WTC11 (cell line): ENCODE measurements around the gene BASP1. TPM values are rescaled to one million over a fixed set of nuclear protein-coding genes. Genes with fewer than 3 reads are reported as not detected.

Source experiments
- ATAC-seq: fragments of 200-7000 bp; cut with Tn5 transposase; 2 replicates; pipeline ENCODE4 v1.10.0; 2021; ENCODE audit warnings: mild to moderate bottlenecking, moderate library complexity
- CTCF ChIA-PET: fragments of 300-600 bp; sonication (Branson Sonifier 250); formaldehyde crosslinking; loops from one replicate; lab custom pipeline; 2021; ENCODE audit warnings: antibody characterized with exemption; lab: Charles Lee
- POLR2A ChIA-PET: fragments of 350-600 bp; sonication (Branson Sonifier 250); formaldehyde crosslinking; loops from one replicate; lab custom pipeline; 2021; ENCODE audit warnings: antibody characterized with exemption; lab: Charles Lee
- DNase-seq: peaks from one replicate; pipeline ENCODE4 v3.0.0; 2021; ENCODE audit warnings: low spot score
- H3K27ac Mint-ChIP-seq: 2 replicates; pipeline ENCODE4 v1.8.0; 2021; ENCODE audit warnings: mixed read lengths
- H3K27me3 Mint-ChIP-seq: 2 replicates; pipeline ENCODE4 v1.8.0; 2021; ENCODE audit warnings: low read depth, mild to moderate bottlenecking, moderate library complexity, mixed read lengths
- H3K36me3 Mint-ChIP-seq: 2 replicates; pipeline ENCODE4 v1.8.0; 2021; ENCODE audit warnings: mixed read lengths
- H3K4me1 Mint-ChIP-seq: 2 replicates; pipeline ENCODE4 v1.8.0; 2022; ENCODE audit warnings: mixed read lengths
- H3K4me3 Mint-ChIP-seq: 2 replicates; pipeline ENCODE4 v1.8.0; 2021; ENCODE audit warnings: mild to moderate bottlenecking, moderate library complexity, mixed read lengths
- H3K9me3 Mint-ChIP-seq: 2 replicates; pipeline ENCODE4 v1.8.0; 2021; ENCODE audit warnings: mixed read lengths
- ARID4B ChIP-seq: sonication (generic); formaldehyde crosslinking; IDR thresholded peaks from 2 replicates; pipeline ENCODE4 v1.8.0; 2023; ENCODE audit warnings: missing genetic modification reagents, mild to moderate bottlenecking, borderline replicate concordance
- CTCF ChIP-seq: fragments of 200-600 bp; IDR thresholded peaks from 2 replicates; pipeline ENCODE4 v1.8.0; 2022; ENCODE audit warnings: antibody characterized with exemption
- EMX1 ChIP-seq: fragments of 250-450 bp; sonication (Bioruptor Pico); IDR thresholded peaks from 2 replicates; pipeline ENCODE4 v1.8.0; 2021; ENCODE audit warnings: mild to moderate bottlenecking
- GTF2I ChIP-seq: fragments of 250-450 bp; sonication (Bioruptor Pico); conservative IDR thresholded peaks from 2 replicates; pipeline ENCODE4 v1.4.0; 2021; ENCODE audit warnings: mild to moderate bottlenecking
- HMGA2 ChIP-seq: fragments of 250-450 bp; sonication (Bioruptor Pico); IDR thresholded peaks from 2 replicates; pipeline ENCODE4 v1.4.0; 2021; ENCODE audit warnings: mild to moderate bottlenecking, moderate library complexity
- JAZF1 ChIP-seq: fragments of 250-450 bp; sonication (Bioruptor Pico); IDR thresholded peaks from 2 replicates; pipeline ENCODE4 v1.9.0; 2021; ENCODE audit warnings: moderate library complexity, mild to moderate bottlenecking, inconsistent platforms
- NFE2L1 ChIP-seq: sonication (generic); formaldehyde crosslinking; IDR thresholded peaks from 2 replicates; pipeline ENCODE4 v1.8.1; 2023; ENCODE audit warnings: missing genetic modification reagents
- PRRX2 ChIP-seq: fragments of 250-450 bp; sonication (Bioruptor Pico); IDR thresholded peaks from 2 replicates; pipeline ENCODE4 v1.8.0; 2021; ENCODE audit warnings: mild to moderate bottlenecking
- RORB ChIP-seq: fragments of 250-450 bp; sonication (Bioruptor Pico); IDR thresholded peaks from 2 replicates; pipeline ENCODE4 v1.9.0; 2021; ENCODE audit warnings: mild to moderate bottlenecking
- ZNF232 ChIP-seq: sonication (generic); formaldehyde crosslinking; IDR thresholded peaks from 2 replicates; pipeline ENCODE4 v1.8.0; 2022; ENCODE audit warnings: mild to moderate bottlenecking, missing genetic modification reagents
- total RNA-seq: library from RNA; stranded (reverse); gene quantifications from 3 replicates; pipeline ENCODE4 v1.2.3, GENCODE V29; 2021

Gene BASP1
- total RNA-seq, 1 experiment from 2014 or later = 108 TPM

GRCh38 chr5:17187786-17188170, 29.7 kb upstream of the BASP1 start (continued):
- TF ChIP-seq ARID4B (CRISPR knock-in tag) (no peak), JAZF1 (CRISPR knock-in tag) (no peak)

GRCh38 chr5:17189381-17190036, 27.9 kb upstream of the BASP1 start:
- TF ChIP-seq PRRX2 (CRISPR knock-in tag) (0 out of 2 replicates have a peak, but pooled peaks have one; percentile 50), ZNF232 (CRISPR knock-in tag) (0 out of 2 replicates have a peak, but pooled peaks have one; percentile 36), CTCF (peak; percentile 88), GTF2I (CRISPR knock-in tag) (peak; percentile 65; the same call in 1 of the 2 replicates), NFE2L1 (CRISPR knock-in tag) (no peak), RORB (CRISPR knock-in tag) (no peak)
- peak; percentile 75 for ATAC-seq
- H3K4me1 Mint-ChIP-seq = peaks cover 14% of the 10 kb centered on the region
- H3K4me3 Mint-ChIP-seq = no peak overlapping the region
- ChIA-PET CTCF (interaction anchor here (0.6 to 3.7 kb wide), 66 partner anchors 13 to 573 kb away, joined by 3 to 44 read pairs (median 4); partner anchors contain the start of genes MYO10 and RETREG1), POLR2A (no interaction called here)
- no peaks in the 10 kb centered on the region for H3K36me3 Mint-ChIP-seq
- peaks cover 10% of the 10 kb centered on the region for H3K9me3 Mint-ChIP-seq
- DNase-seq = peak; percentile 88
- no peaks in the 10 kb centered on the region for H3K27me3 Mint-ChIP-seq
- no peak overlapping the region for H3K27ac Mint-ChIP-seq

- Mint-ChIP-seq H3K27me3 (no peaks in the 10 kb centered on the region), H3K4me3 (no peak overlapping the region), H3K27ac (peak overlapping the region; percentile 79; the same call in 1 of the 2 replicates), H3K4me1 (peaks cover 14% of the 10 kb centered on the region)
- POLR2A ChIA-PET = interaction anchor here (1.1 kb wide), 1 partner anchor 254 kb away, joined by 3 read pairs; the partner anchor contains the start of gene MYO10
- DNase-seq = no peak
- peak; percentile 79 for TF ChIP-seq CTCF
- no peak for TF ChIP-seq HMGA2
- no peak for TF ChIP-seq EMX1 (CRISPR knock-in tag)
- TF ChIP-seq, all 79 proteins: peak for 1
- H3K36me3 Mint-ChIP-seq = no peaks in the 10 kb centered on the region
- ATAC-seq = peak; percentile 24
- CTCF ChIA-PET = interaction anchor here (0.6 to 3.7 kb wide), 67 partner anchors 13 to 573 kb away, joined by 3 to 44 read pairs (median 4); partner anchors contain the start of genes MYO10 and RETREG1
- H3K9me3 Mint-ChIP-seq = peaks cover 10% of the 10 kb centered on the region
Observed at GRCh38 chr5:17190242-17190778, 27.1 kb upstream of the BASP1 start.
